GM18526 (cell line): ENCODE measurements around the gene BGN.

Experiments used
- POLR2A ChIP-seq: IDR thresholded peaks from 3 replicates; pipeline ENCODE4 v1.6.1; 2011; ENCODE audit not compliant: insufficient read length; ENCODE audit errors: extremely low read depth

The BGN gene

GRCh38 chrX:153490217-153490930 lies 4.4 kb upstream of the BGN start:
- no peak for TF ChIP-seq POLR2A

- no peak for TF ChIP-seq POLR2A
Observed at GRCh38 chrX:153491351-153491914, 3.3 kb upstream of the BGN start.

- TF ChIP-seq POLR2A, result no peak
Observed at GRCh38 chrX:153491918-153492317, 2.9 kb upstream of the BGN start.

- TF ChIP-seq POLR2A, result no peak
Observed at GRCh38 chrX:153492543-153492942, 2.2 kb upstream of the BGN start.

- no peak for TF ChIP-seq POLR2A
Observed at GRCh38 chrX:153493085-153493484, 1.7 kb upstream of the BGN start.

- no peak for TF ChIP-seq POLR2A
Observed at GRCh38 chrX:153494061-153494460, 719 bp upstream of the BGN start.

- TF ChIP-seq POLR2A, result no peak
Observed at GRCh38 chrX:153495362-153495751, 577 bp downstream of the BGN start.

GRCh38 chrX:153495903-153496589 lies 1.3 kb downstream of the BGN start:
- no peak for TF ChIP-seq POLR2A

- no peak for TF ChIP-seq POLR2A
Observed at GRCh38 chrX:153496590-153496959, 1.8 kb downstream of the BGN start.

- no peak for TF ChIP-seq POLR2A
Observed at GRCh38 chrX:153498453-153498852, 3.7 kb downstream of the BGN start.

- no peak for TF ChIP-seq POLR2A
Observed at GRCh38 chrX:153499341-153499740, 4.6 kb downstream of the BGN start.

- TF ChIP-seq POLR2A, result no peak
Observed at GRCh38 chrX:153499876-153500275, 5.1 kb downstream of the BGN start.

- TF ChIP-seq POLR2A, result no peak
Observed at GRCh38 chrX:153500676-153501280, 6.0 kb downstream of the BGN start.

- no peak for TF ChIP-seq POLR2A
Observed at GRCh38 chrX:153501530-153501929, 6.8 kb downstream of the BGN start.

- no peak for TF ChIP-seq POLR2A
Observed at GRCh38 chrX:153502131-153502530, 7.4 kb downstream of the BGN start.

GRCh38 chrX:153502796-153503195 lies 8.0 kb downstream of the BGN start:
- TF ChIP-seq POLR2A, result no peak
